WERI-Rb-1 (cell line): ENCODE measurements around the gene ARL5C.

Source experiments
- DNase-seq: peaks from one replicate; pipeline ENCODE4 v3.0.0-alpha.2; 2020
- H3K27ac ChIP-seq: fragments of 250-450 bp; sonication (Bioruptor Pico); 2 replicates; pipeline ENCODE4 v1.5.1; 2020; ENCODE audit warnings: mild to moderate bottlenecking, moderate library complexity
- H3K27me3 ChIP-seq: fragments of 250-450 bp; sonication (Bioruptor Pico); 2 replicates; pipeline ENCODE4 v1.5.1; 2021; ENCODE audit warnings: mild to moderate bottlenecking, low read depth, moderate library complexity; ENCODE audit not compliant: insufficient read depth, severe bottlenecking
- H3K36me3 ChIP-seq: fragments of 250-450 bp; sonication (Bioruptor Pico); 2 replicates; pipeline ENCODE4 v1.5.1; 2020; ENCODE audit warnings: mild to moderate bottlenecking, moderate library complexity
- H3K4me3 ChIP-seq: 2 replicates; pipeline ENCODE4 v1.5.1; 2011; ENCODE audit warnings: low read depth, mild to moderate bottlenecking, control low read depth, low read length
- H3K9me3 ChIP-seq: fragments of 250-450 bp; sonication (Bioruptor Pico); 2 replicates; pipeline ENCODE4 v1.5.1; 2021; ENCODE audit warnings: mild to moderate bottlenecking, moderate library complexity; ENCODE audit not compliant: severe bottlenecking
- CTCF ChIP-seq: IDR thresholded peaks from 2 replicates; pipeline ENCODE4 v1.5.1; 2011; ENCODE audit warnings: low read depth, mild to moderate bottlenecking, control low read depth, inconsistent platforms, low read length

Gene ARL5C

DNA sequence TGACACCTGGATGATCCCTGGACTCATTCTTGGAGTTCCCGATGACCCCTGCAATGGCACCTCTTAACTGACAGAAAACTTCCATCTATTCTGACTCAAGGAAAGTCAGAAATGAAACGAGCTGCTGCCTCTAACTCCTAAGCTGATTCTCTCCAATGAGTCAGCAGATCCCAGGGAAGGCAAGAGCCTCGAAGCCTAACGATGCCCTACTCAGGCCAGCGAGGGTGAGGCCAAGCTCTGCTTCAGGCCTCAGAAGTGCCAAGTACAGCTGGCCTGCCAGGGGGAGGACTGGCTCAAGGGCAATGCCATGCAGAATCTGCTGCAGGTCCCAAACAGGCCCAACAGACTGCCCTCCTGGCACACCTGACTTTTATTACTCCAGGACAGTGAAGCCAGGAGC, 50.8 kb downstream of the ARL5C start:
- Histone ChIP-seq H3K27me3 (no peaks in the 10 kb centered on the region), H3K9me3 (no peaks in the 10 kb centered on the region), H3K27ac (no peak overlapping the region), H3K4me3 (no peak overlapping the region), H3K36me3 (no peaks in the 10 kb centered on the region)
- no peak for TF ChIP-seq CTCF
- no peak for DNase-seq

- Histone ChIP-seq H3K27me3 (no peaks in the 10 kb centered on the region), H3K4me3 (no peak overlapping the region), H3K9me3 (no peaks in the 10 kb centered on the region), H3K36me3 (no peaks in the 10 kb centered on the region), H3K27ac (no peak overlapping the region)
- no peak for DNase-seq
- TF ChIP-seq CTCF = no peak
Measured at GRCh38 chr17:39114723-39115122, 51.2 kb downstream of the ARL5C start.

DNA sequence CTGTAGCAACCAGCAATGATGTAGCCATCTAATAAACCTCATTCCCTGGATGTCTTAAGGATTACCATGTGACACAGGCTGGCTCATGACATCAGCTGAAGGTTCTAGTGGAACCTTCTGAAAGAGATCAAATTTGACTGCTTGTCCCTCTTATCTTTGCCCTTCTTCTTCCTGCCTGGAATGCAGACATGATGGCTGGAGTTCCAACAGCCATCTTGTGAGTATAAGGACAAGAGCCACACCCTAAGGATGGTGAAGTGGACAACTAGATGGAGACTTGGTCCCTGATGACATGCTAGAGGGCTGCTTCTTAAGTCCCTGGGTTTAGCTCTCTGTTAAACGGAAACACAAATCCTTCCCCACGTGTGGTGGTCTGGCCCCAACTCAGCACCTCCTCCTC, 52.1 kb downstream of the ARL5C start:
- Histone ChIP-seq H3K9me3 (no peaks in the 10 kb centered on the region), H3K4me3 (no peak overlapping the region), H3K27ac (no peak overlapping the region), H3K36me3 (no peaks in the 10 kb centered on the region), H3K27me3 (no peaks in the 10 kb centered on the region)
- DNase-seq = no peak
- TF ChIP-seq CTCF = no peak

GRCh38 chr17:39110435-39111136, 55.4 kb downstream of the ARL5C start:
- H3K27me3 ChIP-seq = no peaks in the 10 kb centered on the region
- TF ChIP-seq CTCF = no peak
- no peak for DNase-seq
- H3K9me3 ChIP-seq = no peaks in the 10 kb centered on the region
- no peaks in the 10 kb centered on the region for H3K36me3 ChIP-seq
- no peak overlapping the region for H3K4me3 ChIP-seq
- no peak overlapping the region for H3K27ac ChIP-seq

DNA sequence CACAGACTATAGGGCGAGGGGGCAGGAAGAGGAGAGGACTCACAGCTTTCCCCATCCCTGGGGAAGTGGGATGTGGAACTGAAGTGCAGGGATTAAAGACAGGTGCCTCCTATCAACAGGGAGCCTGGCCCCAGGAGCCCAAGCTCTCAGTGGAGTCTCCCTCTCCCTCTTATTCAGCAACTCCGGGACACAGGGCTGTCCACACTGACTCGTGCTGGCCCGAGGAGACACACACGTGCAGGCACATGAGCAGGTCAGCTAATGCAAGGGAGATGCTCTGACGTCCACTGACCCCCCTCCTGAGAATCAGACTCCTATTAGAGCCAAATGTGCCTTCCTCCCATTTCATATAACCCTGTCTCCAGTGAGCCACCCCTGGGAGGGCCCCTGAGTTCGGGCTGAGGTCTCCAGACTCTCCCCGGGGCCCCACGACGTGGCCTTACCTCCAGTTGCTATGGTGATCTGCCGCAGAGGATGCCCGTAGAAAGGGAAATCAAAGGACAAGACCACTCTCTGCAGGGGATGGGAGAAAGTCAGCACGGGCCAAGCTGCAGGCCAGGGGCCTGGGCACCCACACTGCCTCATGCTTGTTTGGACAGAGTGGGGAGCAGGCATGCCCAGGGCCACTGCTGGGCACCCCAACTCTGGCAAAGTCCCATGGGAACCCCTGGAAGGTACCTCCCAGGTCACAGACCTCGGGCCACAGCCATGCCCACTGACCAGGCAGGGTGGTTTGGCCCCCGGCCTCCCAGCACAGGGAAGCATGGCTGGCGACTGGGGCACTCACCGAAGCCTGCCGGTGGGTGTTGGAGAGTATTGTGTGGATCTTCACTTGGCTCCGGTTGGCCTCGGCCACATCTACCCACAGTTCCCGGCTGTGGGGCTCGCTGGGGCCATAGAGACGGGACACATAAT, 57.2 kb downstream of the ARL5C start:
- H3K36me3 ChIP-seq = no peaks in the 10 kb centered on the region
- H3K4me3 ChIP-seq = no peak overlapping the region
- no peak for TF ChIP-seq CTCF
- H3K27me3 ChIP-seq = no peaks in the 10 kb centered on the region
- DNase-seq = no peak
- no peaks in the 10 kb centered on the region for H3K9me3 ChIP-seq
- H3K27ac ChIP-seq = no peak overlapping the region
